Muscle of leg (tissue), 11 donors: Measurements from ENCODE around the gene GPRASP2. TPM values are rescaled to one million over a fixed set of nuclear protein-coding genes. Genes with fewer than 3 reads are reported as not detected.
"Not testable (repeated sequence)": the region's sequence is repeated elsewhere in the genome, so short reads cannot be mapped to it uniquely, and the experiment has no call there.

Experiments used
- DNase-seq: peaks from one replicate; pipeline ENCODE4 v3.0.0; 2013
- H3K27ac ChIP-seq: one replicate; pipeline ENCODE4 v1.5.1; 2013; ENCODE audit warnings: mild to moderate bottlenecking, low read length, control low read depth
- H3K27me3 ChIP-seq: one replicate; pipeline ENCODE4 v1.6.1; 2013; ENCODE audit warnings: low read length; ENCODE audit not compliant: control insufficient read depth, insufficient read depth
- H3K36me3 ChIP-seq: one replicate; pipeline ENCODE4 v1.6.1; 2013; ENCODE audit warnings: low read length; ENCODE audit not compliant: control insufficient read depth, insufficient read depth
- H3K4me1 ChIP-seq: one replicate; pipeline ENCODE4 v1.6.1; 2013; ENCODE audit warnings: low read length; ENCODE audit not compliant: control insufficient read depth, insufficient read depth
- H3K4me3 ChIP-seq: one replicate; pipeline ENCODE4 v1.5.1; 2013; ENCODE audit warnings: low read length, control low read depth
- H3K9me3 ChIP-seq: replicated peaks from 2 replicates; pipeline ENCODE4 v1.6.1; 2013; ENCODE audit warnings: low read depth, low read length; ENCODE audit not compliant: control insufficient read depth
- WGBS: methylation state at CpG from one replicate; pipeline ENCODE4 v1.1.5; 2013; ENCODE audit warnings: missing lambda C conversion rate; ENCODE audit not compliant: insufficient coverage; 5-methylcytosine and 5-hydroxymethylcytosine counted together
- polyA plus RNA-seq, 8 donors: library from polyadenylated mRNA; unstranded; fragments of 120-200 nt; gene quantifications; one replicate each; pipeline versions ENCODE4 v1.2.1 to v1.2.3, GENCODE V29; 2013; ENCODE audit warnings: inconsistent platforms in 1 of 8, low replicate concordance in 1 of 8; ENCODE audit not compliant: insufficient read length in 8 of 8, insufficient read depth in 1 of 8
- total RNA-seq: library from RNA; stranded (reverse); fragments of 120-200 nt; gene quantifications from one replicate; pipeline ENCODE4 v1.2.4, GENCODE V29; 2013

GPRASP2 gene
- total and polyA plus RNA-seq, 9 donors, result 15.2 to 27.9 (median 20.9) TPM

GRCh38 chrX:102697494-102697893 lies 14.8 kb upstream of the GPRASP2 start:
- H3K27me3 ChIP-seq, result no peaks in the 10 kb centered on the region
- no peak overlapping the region for H3K4me3 ChIP-seq
- H3K36me3 ChIP-seq, result no peaks in the 10 kb centered on the region
- peak; percentile 93 for DNase-seq
- H3K4me1 ChIP-seq, result peaks cover 3% of the 10 kb centered on the region
- H3K27ac ChIP-seq, result peak overlapping the region; percentile 83
- H3K9me3 ChIP-seq, result no peaks in the 10 kb centered on the region

GRCh38 chrX:102708900-102709299 lies 3.3 kb upstream of the GPRASP2 start:
- no peaks in the 10 kb centered on the region for H3K36me3 ChIP-seq
- H3K4me1 ChIP-seq, result peaks cover 2% of the 10 kb centered on the region
- H3K27me3 ChIP-seq, result peaks cover 6% of the 10 kb centered on the region
- no peak overlapping the region for H3K27ac ChIP-seq
- DNase-seq, result no peak
- H3K4me3 ChIP-seq, result no peak overlapping the region
- WGBS, result 35% methylated on average over 2 of the region's 2 CpGs
- no peaks in the 10 kb centered on the region for H3K9me3 ChIP-seq

GRCh38 chrX:102711872-102712215 lies 404 bp upstream of the GPRASP2 start:
- H3K9me3 ChIP-seq, result no peaks in the 10 kb centered on the region
- 16% methylated on average over 12 of the region's 19 CpGs for WGBS
- peaks cover 2% of the 10 kb centered on the region for H3K4me1 ChIP-seq
- H3K36me3 ChIP-seq, result peaks cover 5% of the 10 kb centered on the region
- DNase-seq, result peak; percentile 56
- peaks cover 11% of the 10 kb centered on the region for H3K27me3 ChIP-seq
- H3K4me3 ChIP-seq, result peak overlapping the region; percentile 75
- H3K27ac ChIP-seq, result peak overlapping the region; percentile 87

GRCh38 chrX:102712981-102713625 lies 855 bp downstream of the GPRASP2 start:
- Histone ChIP-seq H3K4me1 (peaks cover 2% of the 10 kb centered on the region), H3K9me3 (no peaks in the 10 kb centered on the region), H3K27ac (peak overlapping the region; percentile 87), H3K27me3 (peaks cover 11% of the 10 kb centered on the region), H3K36me3 (peaks cover 5% of the 10 kb centered on the region), H3K4me3 (peak overlapping the region; percentile 75)
- peak; percentile 86 for DNase-seq
- 43% methylated on average over 11 of the region's 23 CpGs for WGBS

GRCh38 chrX:102714994-102715393 lies 2.7 kb downstream of the GPRASP2 start:
- Histone ChIP-seq H3K27ac (no peak overlapping the region), H3K36me3 (peaks cover 5% of the 10 kb centered on the region), H3K9me3 (no peaks in the 10 kb centered on the region), H3K4me3 (no peak overlapping the region), H3K4me1 (peaks cover 2% of the 10 kb centered on the region), H3K27me3 (peaks cover 15% of the 10 kb centered on the region)
- 55% methylated on average over 6 of the region's 6 CpGs for WGBS
- DNase-seq, result no peak

GRCh38 chrX:102715967-102716366 lies 3.7 kb downstream of the GPRASP2 start:
- no peak for DNase-seq
- 91% methylated on average over 5 of the region's 5 CpGs for WGBS
- H3K27ac ChIP-seq, result no peak overlapping the region

GRCh38 chrX:102720237-102721168 lies 8.3 kb downstream of the GPRASP2 start, which contains the start of gene GPRASP3:
Gene GPRASP3, plus strand, starts transcription at chrX:102720743. Its CDS starts 28,253 bp downstream, at chrX:102748996.
- Histone ChIP-seq H3K36me3 (peaks cover 3% of the 10 kb centered on the region), H3K4me3 (peak within 1 kb of the TSS; percentile 50), H3K4me1 (peaks cover 3% of the 10 kb centered on the region), H3K9me3 (no peaks in the 10 kb centered on the region), H3K27ac (peak within 1 kb of the TSS; percentile 20), H3K27me3 (peaks cover 16% of the 10 kb centered on the region)
- WGBS, result 40% methylated on average over 25 of the region's 31 CpGs
- peak; percentile 84 for DNase-seq

More at GRCh38 chrX:102715967-102716366, 3.7 kb downstream of the GPRASP2 start:
- H3K27me3 ChIP-seq, result peaks cover 21% of the 10 kb centered on the region
- H3K9me3 ChIP-seq, result no peaks in the 10 kb centered on the region
- peaks cover 2% of the 10 kb centered on the region for H3K4me1 ChIP-seq
- H3K36me3 ChIP-seq, result peaks cover 5% of the 10 kb centered on the region
- no peak overlapping the region for H3K4me3 ChIP-seq

GRCh38 chrX:102721169-102721506 lies 8.9 kb downstream of the GPRASP2 start:
- not testable (repeated sequence) for H3K27ac ChIP-seq, H3K9me3 ChIP-seq, DNase-seq, H3K4me1 ChIP-seq, H3K36me3 ChIP-seq
- Histone ChIP-seq H3K27me3 (peaks cover 14% of the 10 kb centered on the region), H3K4me3 (peak overlapping the region; percentile 50)
- no CpG with 5 or more reads among the region's 7 CpGs for WGBS

- Histone ChIP-seq H3K9me3 (no peaks in the 10 kb centered on the region), H3K27ac (no peak overlapping the region), H3K4me1 (peaks cover 3% of the 10 kb centered on the region), H3K4me3 (no peak overlapping the region), H3K36me3 (no peaks in the 10 kb centered on the region), H3K27me3 (peaks cover 14% of the 10 kb centered on the region)
- no peak for DNase-seq
- WGBS, result no CpG with 5 or more reads among the region's 1 CpG
These were observed 11.2 kb downstream of the GPRASP2 start for GRCh38 chrX:102723456-102723855.

- no peaks in the 10 kb centered on the region for H3K9me3 ChIP-seq
- H3K27ac ChIP-seq, result no peak overlapping the region
- no peak overlapping the region for H3K4me3 ChIP-seq
- no peak for DNase-seq
- H3K36me3 ChIP-seq, result no peaks in the 10 kb centered on the region
- no CpG with 5 or more reads among the region's 1 CpG for WGBS
- H3K27me3 ChIP-seq, result peaks cover 2% of the 10 kb centered on the region
- no peaks in the 10 kb centered on the region for H3K4me1 ChIP-seq
These were observed 15.5 kb downstream of the GPRASP2 start for GRCh38 chrX:102727761-102728160.
